Left lobe of liver (tissue), 2 donors: ENCODE results near the gene PDZD2. TPM values are rescaled to one million over a fixed set of nuclear protein-coding genes. Genes with fewer than 3 reads are reported as not detected.
"Not testable (repeated sequence)": the region's sequence is repeated elsewhere in the genome, so short reads cannot be mapped to it uniquely, and the experiment has no call there.

Source experiments
- ATAC-seq: fragments of 200-7000 bp; cut with Tn5 transposase; one replicate; pipeline ENCODE4 v1.9.1; 2020; ENCODE audit warnings: mild to moderate bottlenecking, moderate library complexity
- DNase-seq: peaks from one replicate; pipeline ENCODE4 v3.0.0-alpha.2; 2020; ENCODE audit warnings: low spot score
- total RNA-seq: library from RNA; stranded (reverse); gene quantifications from one replicate; pipeline ENCODE4 v1.2.1, GENCODE V29; 2021
- donor health status: DM: no; HTN: no; CAD: no; lungs with moderate emphysema.
- donor health status: DM: no; HTN: yes; CAD: no.

Gene PDZD2
- total RNA-seq, 1 donor from 2014 or later = 0.63 TPM

GRCh38 chr5:31682851-31683250 is 43.9 kb downstream of the PDZD2 start:
- DNase-seq (no peak), ATAC-seq (no peak)

GRCh38 chr5:31688515-31689092 is 49.7 kb downstream of the PDZD2 start:
- DNase-seq (no peak), ATAC-seq (no peak)

DNA sequence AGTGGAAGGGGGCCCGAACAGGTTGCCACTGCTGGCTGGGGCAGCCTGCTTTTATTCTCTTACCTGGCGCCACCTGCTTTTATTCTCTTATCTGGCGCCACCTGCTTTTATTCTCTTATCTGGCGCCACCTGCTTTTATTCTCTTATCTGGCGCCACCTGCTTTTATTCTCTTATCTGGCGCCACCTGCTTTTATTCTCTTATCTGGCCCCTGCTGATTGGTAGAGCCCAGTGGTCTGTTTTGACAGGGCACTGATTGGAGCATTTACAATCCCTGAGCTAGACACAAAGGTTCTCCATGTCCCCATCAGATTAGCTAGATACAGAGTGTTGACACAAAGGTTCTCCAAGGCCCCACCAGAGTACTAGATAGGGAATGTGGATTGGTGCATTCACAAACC is 52.5 kb downstream of the PDZD2 start:
- not testable (repeated sequence) for DNase-seq, ATAC-seq

GRCh38 chr5:31692561-31693221 is 53.8 kb downstream of the PDZD2 start:
- ATAC-seq (no peak), DNase-seq (no peak)

- DNase-seq (no peak), ATAC-seq (no peak)
Observed at GRCh38 chr5:31698673-31699072, 59.7 kb downstream of the PDZD2 start.

GRCh38 chr5:31701642-31702299 is 62.8 kb downstream of the PDZD2 start:
- ATAC-seq = no peak
- no peak for DNase-seq

GRCh38 chr5:31702712-31703111 is 63.8 kb downstream of the PDZD2 start:
- DNase-seq (no peak), ATAC-seq (no peak)

GRCh38 chr5:31703757-31704156 is 64.8 kb downstream of the PDZD2 start:
- no peak for ATAC-seq
- DNase-seq = no peak

GRCh38 chr5:31706186-31706585 is 67.3 kb downstream of the PDZD2 start:
- no peak for ATAC-seq
- DNase-seq = no peak

- ATAC-seq (no peak), DNase-seq (no peak)
Observed at GRCh38 chr5:31707329-31707728, 68.4 kb downstream of the PDZD2 start.

GRCh38 chr5:31708089-31708488 is 69.2 kb downstream of the PDZD2 start:
- no peak for DNase-seq
- no peak for ATAC-seq

DNA sequence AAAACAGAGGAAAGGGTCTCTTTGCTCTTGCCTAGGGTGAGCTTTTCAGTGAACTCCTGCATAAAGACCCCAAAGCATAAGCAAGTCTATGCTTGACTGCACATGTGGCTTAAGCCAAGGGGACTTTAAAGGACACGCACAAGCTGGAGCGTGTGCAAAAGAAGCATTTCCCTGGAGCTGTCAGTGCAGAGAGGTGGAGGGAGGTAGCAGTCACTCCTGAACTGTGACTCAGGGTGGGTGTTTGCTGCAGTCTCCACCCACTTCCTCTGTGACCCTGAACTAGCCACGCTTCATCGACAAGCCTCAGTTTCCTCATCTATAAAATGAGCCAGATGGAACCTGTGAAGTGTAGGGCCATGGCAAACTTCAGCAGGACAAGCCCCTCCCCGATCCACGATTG is 72.4 kb downstream of the PDZD2 start:
- no peak for ATAC-seq
- no peak for DNase-seq

DNA sequence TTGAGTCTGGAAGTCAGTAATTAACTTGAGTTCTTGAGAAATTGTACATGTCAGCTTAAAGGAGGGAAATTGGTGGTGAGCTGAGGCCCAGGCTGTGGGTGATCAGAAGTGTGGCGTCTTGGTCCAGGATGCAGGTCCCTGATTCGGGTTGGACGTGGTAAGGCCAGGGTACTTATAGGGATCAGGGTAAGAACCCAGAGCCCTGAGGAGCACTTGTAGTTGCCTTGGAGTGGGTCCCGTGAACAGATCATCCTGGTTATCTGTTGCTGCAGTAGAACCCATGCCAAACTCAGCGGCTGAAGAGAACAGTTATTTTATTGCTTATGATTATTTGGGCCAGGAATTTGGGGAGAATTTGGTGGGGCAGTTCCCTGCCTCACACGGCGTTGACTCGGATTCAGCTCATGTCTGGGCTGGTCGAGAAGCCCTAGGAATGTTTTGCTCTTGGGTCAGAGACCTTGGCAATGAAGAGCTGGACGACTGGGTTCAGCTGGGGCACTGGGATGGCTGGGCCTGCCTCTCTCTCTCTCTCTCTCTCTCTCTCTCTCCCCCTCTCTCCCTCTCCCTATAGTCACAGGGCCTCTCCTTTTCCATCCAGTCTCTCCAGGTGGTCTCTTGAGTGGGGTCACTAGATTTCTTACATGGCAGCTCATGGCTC is 73.1 kb downstream of the PDZD2 start:
- DNase-seq (no peak), ATAC-seq (no peak)

DNA sequence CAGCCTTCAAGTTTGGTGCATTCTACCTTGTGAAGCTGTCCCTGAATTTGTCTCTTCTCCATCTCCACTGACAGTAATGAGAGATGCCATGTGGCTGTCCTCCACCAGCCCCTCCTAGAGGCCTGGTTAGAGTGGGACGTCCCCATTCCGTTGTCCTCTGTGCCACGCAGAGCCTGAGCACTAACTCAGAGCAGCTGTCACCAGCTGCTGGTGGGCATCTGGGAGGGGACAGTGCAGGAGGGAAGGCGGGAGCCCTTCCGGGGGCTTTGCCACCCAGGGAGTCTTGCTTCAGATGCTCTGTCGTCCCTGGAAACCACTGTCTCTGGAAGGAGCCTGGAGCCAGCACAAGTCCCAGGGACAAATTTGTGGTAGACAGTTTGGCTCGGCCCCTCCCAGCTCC is 78.6 kb downstream of the PDZD2 start:
- ATAC-seq = no peak
- no peak for DNase-seq

GRCh38 chr5:31720004-31720403 is 81.1 kb downstream of the PDZD2 start:
- no peak for ATAC-seq
- DNase-seq = no peak

DNA sequence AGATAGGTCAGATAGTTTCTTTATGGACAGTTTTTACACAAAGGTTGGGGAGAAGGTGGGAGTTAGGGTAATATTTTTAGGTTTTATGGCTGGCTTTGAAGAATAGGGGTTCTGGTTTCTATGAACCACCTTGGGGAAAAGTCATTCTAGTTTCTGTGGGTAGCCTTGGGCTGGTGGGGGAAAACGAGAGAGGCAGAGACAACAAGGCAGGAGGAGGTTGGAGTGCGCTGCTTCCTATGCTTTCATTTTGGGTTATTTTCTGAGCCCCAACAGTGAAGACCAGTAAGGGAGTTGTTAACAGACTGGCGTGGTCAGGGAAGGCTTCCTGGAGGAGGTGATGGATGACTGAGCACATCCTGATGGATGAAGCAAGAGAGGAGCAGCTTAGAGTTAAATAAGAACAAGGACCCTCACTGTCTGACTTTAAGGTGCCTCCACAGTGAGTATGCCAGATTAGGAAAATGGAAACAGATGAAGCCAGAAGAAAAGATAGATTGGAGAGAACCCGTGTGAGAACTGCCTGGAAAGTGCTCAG is 81.9 kb downstream of the PDZD2 start:
- DNase-seq (no peak), ATAC-seq (no peak)

- DNase-seq (no peak), ATAC-seq (no peak)
Observed at GRCh38 chr5:31722111-31722510, 83.2 kb downstream of the PDZD2 start.

GRCh38 chr5:31725996-31726395 is 87.1 kb downstream of the PDZD2 start:
- no peak for ATAC-seq

GRCh38 chr5:31726952-31727351 is 88.0 kb downstream of the PDZD2 start:
- ATAC-seq (no peak), DNase-seq (no peak)

More at GRCh38 chr5:31725996-31726395, 87.1 kb downstream of the PDZD2 start:
- no peak for DNase-seq

DNA sequence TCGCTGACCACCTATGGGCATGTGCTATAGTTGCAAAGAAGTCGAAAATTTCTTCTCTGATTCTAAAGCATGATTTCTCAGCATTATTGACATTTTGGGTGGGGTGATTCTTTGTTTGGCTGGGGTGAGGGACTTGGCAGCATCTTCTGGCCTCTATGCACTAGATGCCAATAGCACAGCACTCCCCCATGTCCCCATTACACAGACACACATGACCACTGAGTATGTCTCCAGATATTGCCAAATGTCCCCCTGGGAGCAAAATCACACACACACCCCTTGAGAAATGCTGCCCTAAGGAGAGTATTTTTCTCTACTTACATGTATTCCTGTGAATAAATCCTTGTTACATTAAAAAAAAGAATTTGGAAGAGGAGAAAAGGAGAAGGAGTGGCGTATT is 89.1 kb downstream of the PDZD2 start:
- DNase-seq = no peak

DNA sequence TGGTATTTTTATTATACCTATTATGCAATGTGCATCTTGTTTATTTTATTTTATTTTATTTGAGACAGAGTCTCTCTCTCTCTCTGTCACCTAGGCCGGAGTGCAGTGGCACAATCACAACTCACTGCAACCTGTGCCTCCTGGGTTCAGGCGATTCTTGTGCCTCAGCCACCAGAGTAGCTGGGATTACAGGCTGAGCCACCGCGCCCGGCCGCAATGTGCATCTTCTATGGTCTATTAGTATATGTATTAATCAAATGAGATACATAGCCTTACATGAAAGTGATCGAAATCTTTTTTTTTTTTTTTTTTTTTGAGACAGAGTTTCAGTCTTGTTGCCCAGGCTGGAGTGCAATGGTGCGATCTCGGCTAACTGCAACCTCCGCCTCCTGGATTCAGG is 89.9 kb downstream of the PDZD2 start:
- not testable (repeated sequence) for ATAC-seq, DNase-seq

More for the DNA sequence above, 89.1 kb downstream of the PDZD2 start:
- ATAC-seq = no peak

DNA sequence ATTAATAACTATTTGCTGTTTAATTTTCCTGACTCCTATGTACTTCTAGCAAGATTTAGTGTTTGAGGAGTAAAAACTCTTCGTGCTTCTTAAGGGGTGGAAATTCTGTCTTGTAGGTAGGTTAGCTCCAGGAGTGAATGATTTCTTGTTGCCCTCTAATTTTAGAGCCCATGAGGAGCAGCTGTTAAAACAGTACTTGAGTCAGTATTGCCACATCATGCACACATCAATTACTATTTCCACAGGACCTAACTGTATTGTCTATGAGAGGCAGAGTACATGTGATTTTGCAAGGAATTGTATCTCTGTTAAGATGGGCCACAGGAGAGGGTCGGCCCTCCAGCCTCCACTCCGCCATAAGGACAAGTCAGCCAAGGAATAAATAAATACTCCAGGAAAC is 91.2 kb downstream of the PDZD2 start:
- DNase-seq (no peak), ATAC-seq (no peak)
